HG02610 (cell line): ENCODE measurements around the gene NDUFAB1.
"Not testable (repeated sequence)": the region's sequence is repeated elsewhere in the genome, so short reads cannot be mapped to it uniquely, and the experiment has no call there.

ENCODE experiments used
- ATAC-seq: cut with Tn5 transposase; IDR thresholded peaks from one replicate; pipeline ENCODE4 v1.9.1; 2021; ENCODE audit warnings: mild to moderate bottlenecking, moderate library complexity; ENCODE audit not compliant: unreplicated experiment

NDUFAB1 gene

GRCh38 chr16:23556881-23557778 lies 39.0 kb downstream of the NDUFAB1 start, which contains the start of the genes EARS2 and UBFD1:
EARS2 (minus strand) TSS chr16:23557350; CDS start chr16:23557343, 7 bp downstream.
UBFD1 (plus strand) TSS chr16:23557727; CDS start chr16:23557743, 16 bp downstream.
- ATAC-seq, result peak; percentile 92

- no peak for ATAC-seq
Observed at GRCh38 chr16:23554536-23554935, 41.6 kb downstream of the NDUFAB1 start.

GRCh38 chr16:23552161-23552560 lies 44.0 kb downstream of the NDUFAB1 start:
- no peak for ATAC-seq

DNA sequence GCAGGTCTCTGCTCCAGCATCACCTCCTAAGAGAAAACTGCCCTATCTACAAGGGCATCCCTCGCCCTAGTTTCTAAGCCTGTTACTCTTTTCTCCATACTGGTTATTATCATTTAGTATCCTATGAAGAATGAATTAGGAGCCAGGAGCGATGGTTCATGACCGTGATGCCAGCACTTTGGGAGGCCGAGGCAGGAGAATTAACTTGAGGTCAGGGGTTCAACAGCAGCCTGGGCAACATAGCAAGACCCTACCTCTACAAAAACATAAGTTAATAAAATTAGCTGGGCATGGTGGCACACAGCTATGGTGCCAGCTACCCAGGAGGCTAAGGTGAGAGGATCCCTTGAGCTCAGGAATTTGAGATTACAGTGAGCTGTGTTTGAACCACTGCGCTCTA lies 46.2 kb downstream of the NDUFAB1 start:
- no peak for ATAC-seq

GRCh38 chr16:23544436-23544835 lies 51.7 kb downstream of the NDUFAB1 start:
- no peak for ATAC-seq

GRCh38 chr16:23540817-23541178 lies 55.3 kb downstream of the NDUFAB1 start:
- ATAC-seq, result not testable (repeated sequence)

GRCh38 chr16:23539984-23540816 lies 55.9 kb downstream of the NDUFAB1 start:
- ATAC-seq, result no peak

- ATAC-seq, result no peak
Observed at GRCh38 chr16:23538919-23539278, 57.2 kb downstream of the NDUFAB1 start.

DNA sequence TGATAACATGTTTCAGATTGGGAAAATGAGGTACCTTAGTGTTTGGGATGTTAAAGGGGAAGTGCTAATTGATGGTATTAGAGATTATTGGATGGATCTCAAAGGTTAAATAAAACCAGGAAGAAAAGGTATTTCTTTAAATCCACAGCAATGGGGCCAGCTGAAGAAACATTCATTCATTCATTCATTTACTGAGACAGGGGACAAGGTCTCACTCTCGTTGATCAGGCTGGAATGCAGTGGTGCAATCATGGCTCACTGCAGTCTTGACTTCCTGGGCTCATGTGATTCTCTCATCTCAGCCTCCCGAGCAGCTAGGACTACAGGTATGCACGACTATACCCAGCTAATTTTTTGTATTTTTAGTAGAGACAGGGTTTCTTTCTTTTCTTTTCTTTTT lies 58.7 kb downstream of the NDUFAB1 start:
- no peak for ATAC-seq

DNA sequence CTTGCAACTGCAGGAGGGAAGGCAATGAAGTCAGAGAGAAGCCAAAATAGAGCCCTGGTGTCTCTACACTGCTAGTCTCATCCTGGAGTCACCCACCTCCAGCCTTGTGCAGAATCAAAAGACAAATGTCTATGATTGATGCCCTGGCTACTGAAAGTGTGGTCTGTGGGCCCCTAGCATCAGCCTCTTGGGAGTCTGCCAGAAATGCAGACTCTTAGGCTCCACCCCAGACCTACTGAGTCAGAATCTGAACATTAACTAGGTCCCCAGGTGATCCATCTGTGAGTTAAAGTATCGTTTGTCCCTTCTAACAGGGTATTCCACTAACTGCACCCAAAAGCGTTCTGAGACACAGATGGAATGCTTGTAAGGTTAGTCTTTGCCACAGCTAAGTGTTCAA lies 60.2 kb downstream of the NDUFAB1 start:
- ATAC-seq, result no peak

DNA sequence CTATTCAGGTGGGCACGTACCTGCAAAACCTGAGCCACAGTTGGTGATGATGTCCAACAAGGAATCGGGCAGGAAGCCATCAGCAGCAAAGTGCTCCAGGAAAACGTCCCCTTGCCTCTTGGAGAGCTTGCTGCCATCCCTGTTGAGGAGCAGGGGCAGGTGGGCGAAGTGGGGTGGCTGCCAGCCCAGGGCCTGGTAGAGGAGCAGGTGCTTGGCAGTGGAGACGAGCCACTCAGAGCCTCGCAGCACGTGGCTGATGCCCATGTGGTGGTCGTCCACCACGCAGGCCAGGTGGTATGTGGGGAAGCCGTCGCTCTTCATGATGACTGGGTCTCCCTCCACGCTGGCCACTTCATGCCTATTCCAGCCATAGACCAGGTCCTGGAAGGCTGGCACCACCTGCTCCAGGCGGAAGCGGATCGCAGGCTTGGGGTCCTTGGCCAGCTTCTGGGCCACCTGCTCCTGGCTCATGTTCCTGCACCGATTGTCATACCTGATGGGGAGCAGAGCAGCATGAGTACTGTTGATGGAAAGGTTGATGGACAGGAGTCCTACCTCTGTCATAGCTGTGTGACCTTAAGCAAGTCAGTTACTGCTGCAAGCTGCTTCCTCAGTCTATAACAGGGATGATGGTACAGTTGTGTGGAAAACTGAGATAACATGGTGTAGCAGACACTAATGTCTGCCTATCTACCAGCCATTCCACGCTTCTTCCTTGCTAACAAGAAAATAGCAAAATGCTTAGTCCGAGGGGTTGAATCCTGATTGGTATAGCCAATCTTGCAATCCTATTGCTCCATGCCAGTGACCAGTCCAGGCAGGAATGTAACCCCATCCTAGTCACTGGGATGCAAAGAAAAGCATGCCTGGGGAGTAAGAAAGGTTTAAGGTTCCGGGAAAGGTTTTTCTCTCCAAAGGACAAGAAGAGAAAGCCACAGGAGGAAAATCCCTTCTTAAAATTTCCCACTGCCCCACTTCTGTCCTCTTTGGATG lies 61.0 kb downstream of the NDUFAB1 start:
- no peak for ATAC-seq

DNA sequence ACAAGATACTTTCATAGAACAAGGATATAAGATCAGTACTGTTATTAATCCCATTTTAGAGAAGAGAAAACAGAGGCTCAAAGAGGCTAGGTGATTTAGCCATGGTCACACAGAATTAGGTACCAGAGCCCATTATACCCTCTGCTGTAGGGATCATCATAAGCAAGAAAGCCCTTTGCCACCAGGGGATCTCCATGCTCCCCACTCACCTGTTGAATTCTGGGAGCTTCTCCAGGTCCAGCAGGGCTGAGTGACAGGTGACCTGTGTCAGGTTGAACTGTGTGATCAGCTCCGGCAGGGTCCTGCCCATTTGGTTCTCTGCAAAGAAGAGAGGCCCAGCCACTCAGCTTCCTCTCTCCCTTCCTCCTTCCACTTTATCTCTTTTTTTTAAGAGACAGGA lies 63.7 kb downstream of the NDUFAB1 start:
- no peak for ATAC-seq
